Cardiac septum (tissue), 1 donor: ENCODE results near the gene PUS1. TPM values are rescaled to one million over a fixed set of nuclear protein-coding genes. Genes with fewer than 3 reads are reported as not detected.

Source experiments
- DNase-seq: peaks from one replicate; pipeline ENCODE4 v3.0.0-alpha.2; 2020; ENCODE audit warnings: low spot score
- intact Hi-C: fragments of 100-400 bp; cut with DNase I; formaldehyde crosslinking; loops from one replicate; pipeline ENCODE4 v1.14.0; 2022
- total RNA-seq: library from RNA; stranded (reverse); fragmentation: NEBNext Ultra II Directional; extraction: Animal tissue kit (Norgen Biotek cat#: 25700); gene quantifications from one replicate; pipeline ENCODE4 v1.2.1, GENCODE V29; 2021
- donor health status: DM: no; HTN: no; CAD: no.

Gene PUS1
- total RNA-seq, 1 donor from 2014 or later = 9.9 TPM

GRCh38 chr12:131913666-131914065 lies 15.4 kb upstream of the PUS1 start:
- intact Hi-C loops = loop anchor here (2.0 kb wide), 2 partner anchors 15 to 17 kb away; partner anchors contain the start of gene PUS1
- no peak for DNase-seq

GRCh38 chr12:131914179-131914702 lies 14.8 kb upstream of the PUS1 start:
- DNase-seq = no peak
- intact Hi-C loops = no loop called here

GRCh38 chr12:131915000-131915689 lies 13.9 kb upstream of the PUS1 start:
- DNase-seq = no peak

GRCh38 chr12:131915823-131916222 lies 13.3 kb upstream of the PUS1 start:
- intact Hi-C loops = no loop called here
- DNase-seq = no peak

More at GRCh38 chr12:131915000-131915689, 13.9 kb upstream of the PUS1 start:
- intact Hi-C loops = no loop called here

GRCh38 chr12:131916306-131917138 lies 12.6 kb upstream of the PUS1 start:
- intact Hi-C loops = no loop called here
- no peak for DNase-seq

GRCh38 chr12:131917139-131917710 lies 11.9 kb upstream of the PUS1 start:
- intact Hi-C loops = no loop called here
- no peak for DNase-seq

- no peak for DNase-seq
- intact Hi-C loops = no loop called here
These were observed 11.3 kb upstream of the PUS1 start for GRCh38 chr12:131917711-131918306.

GRCh38 chr12:131918311-131919050 lies 10.6 kb upstream of the PUS1 start:
- intact Hi-C loops = no loop called here

GRCh38 chr12:131919051-131919347 lies 10.1 kb upstream of the PUS1 start:
- no peak for DNase-seq
- intact Hi-C loops = no loop called here

More at GRCh38 chr12:131918311-131919050, 10.6 kb upstream of the PUS1 start:
- DNase-seq = no peak

- no peak for DNase-seq
- intact Hi-C loops = loop anchor here (5.0 kb wide), 1 partner anchor 67 kb away; no protein-coding TSS in a partner anchor
These were observed 9.5 kb upstream of the PUS1 start for GRCh38 chr12:131919366-131920156.

- intact Hi-C loops = loop anchor here (5.0 kb wide), 1 partner anchor 68 kb away; no protein-coding TSS in a partner anchor
- DNase-seq = no peak
These were observed 8.9 kb upstream of the PUS1 start for GRCh38 chr12:131920157-131920508.

GRCh38 chr12:131920902-131921840 lies 7.9 kb upstream of the PUS1 start:
- DNase-seq = no peak
- intact Hi-C loops = loop anchor here (5.0 kb wide), 1 partner anchor 69 kb away; no protein-coding TSS in a partner anchor

GRCh38 chr12:131921866-131922769 lies 7.0 kb upstream of the PUS1 start:
- DNase-seq = no peak
- intact Hi-C loops = loop anchor here (5.0 kb wide), 1 partner anchor 70 kb away; no protein-coding TSS in a partner anchor

GRCh38 chr12:131922772-131923171 lies 6.3 kb upstream of the PUS1 start:
- intact Hi-C loops = loop anchor here (5.0 kb wide), 1 partner anchor 70 kb away; no protein-coding TSS in a partner anchor
- no peak for DNase-seq

GRCh38 chr12:131923260-131923659 lies 5.8 kb upstream of the PUS1 start:
- no peak for DNase-seq
- intact Hi-C loops = loop anchor here (5.0 kb wide), 1 partner anchor 71 kb away; no protein-coding TSS in a partner anchor
